ENCODE results near the gene DDB1.

DDB1 gene

GRCh38 chr11:61334434-61335354 is 1.8 kb upstream of the DDB1 start:
- no peak for DNase-seq

- DNase-seq: no peak
Measured at GRCh38 chr11:61333550-61334433, 887 bp upstream of the DDB1 start.

- DNase-seq: no peak
Measured at GRCh38 chr11:61332281-61332796, 566 bp downstream of the DDB1 start.

- no peak for DNase-seq
Measured at GRCh38 chr11:61331651-61332050, 1.3 kb downstream of the DDB1 start.

- DNase-seq: no peak
Measured at GRCh38 chr11:61329871-61330270, 3.0 kb downstream of the DDB1 start.

- no peak for DNase-seq
Measured at GRCh38 chr11:61328351-61328750, 4.6 kb downstream of the DDB1 start.

- DNase-seq: no peak
Measured at GRCh38 chr11:61327669-61328071, 5.2 kb downstream of the DDB1 start.

- DNase-seq: no peak
Measured at GRCh38 chr11:61325649-61326414, 7.1 kb downstream of the DDB1 start.

- DNase-seq: no peak
Measured at GRCh38 chr11:61315260-61315659, 17.6 kb downstream of the DDB1 start.

GRCh38 chr11:61310749-61311148 is 22.2 kb downstream of the DDB1 start:
- no peak for DNase-seq

- DNase-seq: no peak
Measured at GRCh38 chr11:61309739-61310138, 23.2 kb downstream of the DDB1 start.

- DNase-seq: no peak
Measured at GRCh38 chr11:61309141-61309540, 23.8 kb downstream of the DDB1 start.

GRCh38 chr11:61307354-61307753 is 25.6 kb downstream of the DDB1 start:
- no peak for DNase-seq

GRCh38 chr11:61306221-61306620 is 26.7 kb downstream of the DDB1 start:
- no peak for DNase-seq

GRCh38 chr11:61305417-61305816 is 27.5 kb downstream of the DDB1 start:
- DNase-seq: no peak

- DNase-seq: no peak
Measured at GRCh38 chr11:61303725-61304124, 29.2 kb downstream of the DDB1 start.

- no peak for DNase-seq
Measured at GRCh38 chr11:61302550-61302949, 30.4 kb downstream of the DDB1 start.

- DNase-seq: no peak
Measured at GRCh38 chr11:61298663-61299244, 34.2 kb downstream of the DDB1 start.

- no peak for DNase-seq
Measured at GRCh38 chr11:61297746-61298145, 35.2 kb downstream of the DDB1 start.

GRCh38 chr11:61297341-61297740 is 35.6 kb downstream of the DDB1 start:
- DNase-seq: no peak

GRCh38 chr11:61295596-61295926 is 37.3 kb downstream of the DDB1 start:
- DNase-seq: no peak
